ENCODE measurements around the gene MBNL1.

- TF ChIP-seq POLR2A (IDR thresholded peaks at IDR 0.05) (no peak), CTCF (IDR thresholded peaks at IDR 0.05) (no peak)
These were observed 83.8 kb downstream of the MBNL1 start for GRCh38 chr3:152352554-152352953.
